ENCODE data around the gene C11orf86. TPM values are rescaled to one million over a fixed set of nuclear protein-coding genes. Genes with fewer than 3 reads are reported as not detected.

The C11orf86 gene
- total RNA-seq, 2 donors from 2014 or later: not detected

DNA sequence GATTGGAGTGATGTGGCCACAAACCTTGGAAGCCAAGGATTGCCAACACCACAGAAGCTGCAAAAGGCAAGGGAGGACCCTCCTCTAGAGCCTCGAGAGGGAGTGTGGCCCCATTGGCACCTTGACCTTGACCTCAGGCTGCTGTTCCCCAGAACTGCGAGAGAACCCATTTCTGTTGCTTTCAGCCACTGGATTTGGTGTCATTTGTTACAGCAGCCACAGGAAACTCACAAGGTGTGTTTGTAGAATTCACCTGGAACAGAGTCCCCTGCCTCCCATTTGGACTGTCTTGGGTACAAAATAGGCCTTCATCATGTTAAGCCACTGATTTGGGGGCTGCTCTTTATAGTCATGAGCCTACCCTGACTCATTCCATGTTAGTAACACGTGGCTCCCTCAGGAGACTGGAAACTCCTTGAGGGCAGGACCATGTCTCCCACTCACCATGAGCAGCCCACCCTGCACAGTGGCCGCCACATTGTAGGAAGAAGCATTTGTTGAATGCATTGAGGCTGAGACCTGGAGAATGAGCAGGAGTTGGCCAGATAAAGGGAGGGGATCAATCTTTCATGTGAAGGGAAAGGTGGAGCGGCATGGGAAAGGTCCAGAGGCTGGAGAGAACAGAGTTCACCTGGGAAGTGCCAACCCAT, 8.3 kb downstream of the C11orf86 start:
- Mint-ChIP-seq H3K27ac (no peak overlapping the region), H3K27me3 (ENCODE audit: insufficient read depth) (peaks cover 3% of the 10 kb centered on the region), H3K9me3 (peaks cover 16% of the 10 kb centered on the region), H3K4me3 (no peak overlapping the region), H3K4me1 (peaks cover 18% of the 10 kb centered on the region), H3K36me3 (ENCODE audit: low read depth) (no peaks in the 10 kb centered on the region)
- DNase-seq: no peak
- TF ChIP-seq, protein P1, sequence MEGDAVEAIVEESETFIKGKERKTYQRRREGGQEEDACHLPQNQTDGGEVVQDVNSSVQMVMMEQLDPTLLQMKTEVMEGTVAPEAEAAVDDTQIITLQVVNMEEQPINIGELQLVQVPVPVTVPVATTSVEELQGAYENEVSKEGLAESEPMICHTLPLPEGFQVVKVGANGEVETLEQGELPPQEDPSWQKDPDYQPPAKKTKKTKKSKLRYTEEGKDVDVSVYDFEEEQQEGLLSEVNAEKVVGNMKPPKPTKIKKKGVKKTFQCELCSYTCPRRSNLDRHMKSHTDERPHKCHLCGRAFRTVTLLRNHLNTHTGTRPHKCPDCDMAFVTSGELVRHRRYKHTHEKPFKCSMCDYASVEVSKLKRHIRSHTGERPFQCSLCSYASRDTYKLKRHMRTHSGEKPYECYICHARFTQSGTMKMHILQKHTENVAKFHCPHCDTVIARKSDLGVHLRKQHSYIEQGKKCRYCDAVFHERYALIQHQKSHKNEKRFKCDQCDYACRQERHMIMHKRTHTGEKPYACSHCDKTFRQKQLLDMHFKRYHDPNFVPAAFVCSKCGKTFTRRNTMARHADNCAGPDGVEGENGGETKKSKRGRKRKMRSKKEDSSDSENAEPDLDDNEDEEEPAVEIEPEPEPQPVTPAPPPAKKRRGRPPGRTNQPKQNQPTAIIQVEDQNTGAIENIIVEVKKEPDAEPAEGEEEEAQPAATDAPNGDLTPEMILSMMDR (conservative IDR thresholded peaks at IDR 0.05): no peak
- H3K9me3 ChIP-seq (ENCODE audit: control insufficient read depth, low read length): peaks cover 13% of the 10 kb centered on the region
- peaks cover 8% of the 10 kb centered on the region for H3K4me1 ChIP-seq (ENCODE audit: control insufficient read depth, insufficient read depth, low read length)
- no peaks in the 10 kb centered on the region for H3K27me3 ChIP-seq (ENCODE audit: control insufficient read depth, insufficient read depth, low read length, poor library complexity, severe bottlenecking)
- 89 to 93% methylated on average over 4 to 5 of the region's 5 CpGs for WGBS, 2 experiments (ENCODE audit: insufficient coverage in 1 of 2, insufficient read length in 1 of 2)
- no peak overlapping the region for H3K4me3 ChIP-seq (ENCODE audit: low read length)
- no peak overlapping the region for H3K9ac ChIP-seq (ENCODE audit: extremely low read depth, low read length, poor library complexity, severe bottlenecking)
- no peak overlapping the region for H3K27ac ChIP-seq (ENCODE audit: low read depth, low read length)
- no peaks in the 10 kb centered on the region for H3K36me3 ChIP-seq (ENCODE audit: control insufficient read depth, insufficient read depth, low read length)

DNA sequence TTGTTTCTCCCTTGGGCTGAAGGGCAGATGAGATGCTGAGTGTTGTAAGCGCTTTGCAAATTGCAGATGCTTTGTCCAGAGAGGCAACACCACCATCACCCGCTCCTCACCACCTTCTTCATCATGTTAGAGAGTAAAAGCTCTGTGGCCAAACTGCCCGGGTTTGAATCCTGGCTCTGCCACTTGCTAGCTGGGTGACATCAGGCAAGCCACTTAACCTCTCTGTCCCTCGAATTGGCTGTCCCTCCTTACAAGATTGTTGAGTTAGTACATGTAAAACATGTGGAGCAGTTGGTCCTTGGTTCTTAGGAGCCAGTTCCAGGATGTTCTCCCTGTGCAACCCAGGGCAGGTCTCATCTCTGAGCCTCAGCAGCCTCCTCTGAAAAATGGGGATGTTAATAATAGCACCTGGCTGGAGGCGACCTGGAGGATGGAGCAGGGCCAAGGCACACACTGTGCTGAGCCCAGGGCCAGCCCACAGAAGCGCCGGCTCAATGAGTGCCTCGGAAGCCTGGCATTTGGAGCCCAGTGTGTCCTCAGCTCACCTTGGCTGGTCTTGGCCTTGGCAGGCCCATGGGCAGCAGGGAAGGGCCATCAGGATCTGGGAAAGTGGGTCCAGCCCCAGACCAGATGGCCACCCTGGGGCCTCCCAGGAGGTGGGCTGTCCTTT, 10.5 kb downstream of the C11orf86 start:
- peaks cover 2% of the 10 kb centered on the region for H3K27me3 Mint-ChIP-seq (ENCODE audit: insufficient read depth)
- H3K4me3 ChIP-seq (ENCODE audit: low read length): no peak overlapping the region
- no peak overlapping the region for H3K27ac Mint-ChIP-seq
- no peak for DNase-seq
- peaks cover 18% of the 10 kb centered on the region for H3K4me1 Mint-ChIP-seq
- H3K9ac ChIP-seq (ENCODE audit: extremely low read depth, low read length, poor library complexity, severe bottlenecking): no peak overlapping the region
- no peaks in the 10 kb centered on the region for H3K36me3 Mint-ChIP-seq (ENCODE audit: low read depth)
- no peaks in the 10 kb centered on the region for H3K36me3 ChIP-seq (ENCODE audit: control insufficient read depth, insufficient read depth, low read length)
- WGBS, 2 experiments (ENCODE audit: insufficient coverage in 1 of 2, insufficient read length in 1 of 2): 89 to 98% methylated on average over 7 to 8 of the region's 8 CpGs
- peaks cover 15% of the 10 kb centered on the region for H3K9me3 Mint-ChIP-seq
- no peak overlapping the region for H3K27ac ChIP-seq (ENCODE audit: low read depth, low read length)
- no peaks in the 10 kb centered on the region for H3K27me3 ChIP-seq (ENCODE audit: control insufficient read depth, insufficient read depth, low read length, poor library complexity, severe bottlenecking)
- TF ChIP-seq, protein P1 (conservative IDR thresholded peaks at IDR 0.05): no peak
- peaks cover 8% of the 10 kb centered on the region for H3K4me1 ChIP-seq (ENCODE audit: control insufficient read depth, insufficient read depth, low read length)
- H3K4me3 Mint-ChIP-seq: no peak overlapping the region
- H3K9me3 ChIP-seq (ENCODE audit: control insufficient read depth, low read length): no peaks in the 10 kb centered on the region

DNA sequence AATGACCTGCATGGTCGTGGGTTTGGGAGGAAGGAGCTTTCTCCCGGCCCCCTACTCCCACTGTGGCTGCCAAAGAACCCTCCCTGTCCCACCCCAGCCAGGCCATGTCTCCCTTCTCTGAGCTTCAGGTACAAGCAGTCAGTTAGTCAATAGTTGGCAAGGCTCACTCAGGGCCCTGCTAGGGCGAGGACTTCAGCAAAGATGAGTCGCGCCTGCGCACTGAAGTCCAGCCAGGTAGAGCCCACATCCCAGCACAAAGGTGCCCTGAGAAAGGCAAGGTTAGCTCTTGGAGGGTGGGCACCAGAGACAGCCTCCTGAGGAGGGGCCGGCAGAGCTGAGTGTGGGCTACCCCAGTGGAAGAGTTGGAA, 11.1 kb downstream of the C11orf86 start:
- Histone ChIP-seq H3K4me1 (ENCODE audit: control insufficient read depth, insufficient read depth, low read length) (peaks cover 8% of the 10 kb centered on the region), H3K4me3 (ENCODE audit: low read length) (no peak overlapping the region), H3K9me3 (ENCODE audit: control insufficient read depth, low read length) (no peaks in the 10 kb centered on the region), H3K27me3 (ENCODE audit: control insufficient read depth, insufficient read depth, low read length, poor library complexity, severe bottlenecking) (no peaks in the 10 kb centered on the region), H3K9ac (ENCODE audit: extremely low read depth, low read length, poor library complexity, severe bottlenecking) (no peak overlapping the region), H3K27ac (ENCODE audit: low read depth, low read length) (no peak overlapping the region), H3K36me3 (ENCODE audit: control insufficient read depth, insufficient read depth, low read length) (no peaks in the 10 kb centered on the region)
- Mint-ChIP-seq H3K27me3 (ENCODE audit: insufficient read depth) (peaks cover 2% of the 10 kb centered on the region), H3K4me1 (peaks cover 18% of the 10 kb centered on the region), H3K27ac (no peak overlapping the region), H3K4me3 (no peak overlapping the region), H3K9me3 (peaks cover 13% of the 10 kb centered on the region), H3K36me3 (ENCODE audit: low read depth) (no peaks in the 10 kb centered on the region)
- 86 to 91% methylated on average over 6 to 7 of the region's 7 CpGs for WGBS, 2 experiments (ENCODE audit: insufficient coverage in 1 of 2, insufficient read length in 1 of 2)
- TF ChIP-seq, protein P1 (conservative IDR thresholded peaks at IDR 0.05): no peak
- no peak for DNase-seq
